ENCODE results near the gene LRRN1.

DNA sequence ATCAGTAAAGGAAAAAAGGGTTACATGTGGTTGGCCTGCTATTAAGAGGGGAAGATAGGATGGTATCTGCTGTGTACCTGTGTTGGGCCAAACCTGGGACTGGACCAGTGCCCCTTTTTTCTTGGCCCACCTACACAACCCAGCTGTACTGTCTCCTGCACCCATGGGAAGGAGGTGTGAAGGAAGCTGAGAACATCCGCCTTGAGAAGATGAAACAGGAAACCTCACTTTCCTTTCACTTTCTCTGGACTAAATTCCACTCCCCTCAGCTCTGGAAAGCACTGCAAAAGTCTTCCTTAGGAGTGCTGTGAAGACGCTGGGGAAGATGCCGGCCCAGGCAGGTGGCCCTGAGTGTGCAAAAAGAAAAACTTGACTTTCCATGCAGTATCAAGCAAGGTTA lies 37.6 kb downstream of the LRRN1 start:
- TF ChIP-seq POLR2A (IDR thresholded peaks at IDR 0.05) (no peak), POLR2AphosphoS5 (IDR thresholded peaks at IDR 0.05) (no peak)
- TF ChIP-seq, protein P1, sequence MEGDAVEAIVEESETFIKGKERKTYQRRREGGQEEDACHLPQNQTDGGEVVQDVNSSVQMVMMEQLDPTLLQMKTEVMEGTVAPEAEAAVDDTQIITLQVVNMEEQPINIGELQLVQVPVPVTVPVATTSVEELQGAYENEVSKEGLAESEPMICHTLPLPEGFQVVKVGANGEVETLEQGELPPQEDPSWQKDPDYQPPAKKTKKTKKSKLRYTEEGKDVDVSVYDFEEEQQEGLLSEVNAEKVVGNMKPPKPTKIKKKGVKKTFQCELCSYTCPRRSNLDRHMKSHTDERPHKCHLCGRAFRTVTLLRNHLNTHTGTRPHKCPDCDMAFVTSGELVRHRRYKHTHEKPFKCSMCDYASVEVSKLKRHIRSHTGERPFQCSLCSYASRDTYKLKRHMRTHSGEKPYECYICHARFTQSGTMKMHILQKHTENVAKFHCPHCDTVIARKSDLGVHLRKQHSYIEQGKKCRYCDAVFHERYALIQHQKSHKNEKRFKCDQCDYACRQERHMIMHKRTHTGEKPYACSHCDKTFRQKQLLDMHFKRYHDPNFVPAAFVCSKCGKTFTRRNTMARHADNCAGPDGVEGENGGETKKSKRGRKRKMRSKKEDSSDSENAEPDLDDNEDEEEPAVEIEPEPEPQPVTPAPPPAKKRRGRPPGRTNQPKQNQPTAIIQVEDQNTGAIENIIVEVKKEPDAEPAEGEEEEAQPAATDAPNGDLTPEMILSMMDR (IDR thresholded peaks at IDR 0.05): no peak
